GM18951 (cell line): ENCODE results near the gene NEMP1.
"Not testable (repeated sequence)": the region's sequence is repeated elsewhere in the genome, so short reads cannot be mapped to it uniquely, and the experiment has no call there.

ENCODE experiments used
- POLR2A ChIP-seq: IDR thresholded peaks from 4 replicates; pipeline ENCODE4 v1.6.1; 2011; ENCODE audit warnings: mild to moderate bottlenecking; ENCODE audit not compliant: insufficient read length, insufficient read depth; ENCODE audit errors: extremely low read depth
- in situ Hi-C: fragments of 300-500 bp; cut with MboI; formaldehyde crosslinking; loops from one replicate; pipeline ENCODE4 v1.12.0; 2022; ENCODE audit warnings: low sequenced_read_pairs, mixed read lengths, inconsistent platforms; ENCODE audit not compliant: unreplicated experiment

NEMP1 gene

DNA sequence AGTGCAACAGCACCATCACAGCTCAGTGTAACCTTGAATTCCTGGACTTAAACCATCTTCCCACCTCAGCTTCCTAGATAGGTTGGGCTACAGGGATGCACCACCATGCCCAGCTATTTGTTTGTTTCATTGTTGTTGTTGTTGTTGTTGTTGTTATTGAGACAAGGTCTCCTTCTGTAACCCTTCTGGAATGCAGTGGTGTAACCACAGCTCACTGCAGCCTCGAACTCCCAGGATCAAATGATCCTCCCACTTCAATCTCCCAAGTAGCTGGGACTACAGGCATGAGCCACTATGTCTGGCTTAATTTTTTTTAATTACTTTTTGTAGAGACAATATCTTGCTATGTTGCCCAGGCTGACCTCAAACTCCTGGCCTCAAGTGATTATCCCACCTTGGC lies 1.2 kb upstream of the NEMP1 start:
- no peak for TF ChIP-seq POLR2A
- in situ Hi-C loops = no loop called here

DNA sequence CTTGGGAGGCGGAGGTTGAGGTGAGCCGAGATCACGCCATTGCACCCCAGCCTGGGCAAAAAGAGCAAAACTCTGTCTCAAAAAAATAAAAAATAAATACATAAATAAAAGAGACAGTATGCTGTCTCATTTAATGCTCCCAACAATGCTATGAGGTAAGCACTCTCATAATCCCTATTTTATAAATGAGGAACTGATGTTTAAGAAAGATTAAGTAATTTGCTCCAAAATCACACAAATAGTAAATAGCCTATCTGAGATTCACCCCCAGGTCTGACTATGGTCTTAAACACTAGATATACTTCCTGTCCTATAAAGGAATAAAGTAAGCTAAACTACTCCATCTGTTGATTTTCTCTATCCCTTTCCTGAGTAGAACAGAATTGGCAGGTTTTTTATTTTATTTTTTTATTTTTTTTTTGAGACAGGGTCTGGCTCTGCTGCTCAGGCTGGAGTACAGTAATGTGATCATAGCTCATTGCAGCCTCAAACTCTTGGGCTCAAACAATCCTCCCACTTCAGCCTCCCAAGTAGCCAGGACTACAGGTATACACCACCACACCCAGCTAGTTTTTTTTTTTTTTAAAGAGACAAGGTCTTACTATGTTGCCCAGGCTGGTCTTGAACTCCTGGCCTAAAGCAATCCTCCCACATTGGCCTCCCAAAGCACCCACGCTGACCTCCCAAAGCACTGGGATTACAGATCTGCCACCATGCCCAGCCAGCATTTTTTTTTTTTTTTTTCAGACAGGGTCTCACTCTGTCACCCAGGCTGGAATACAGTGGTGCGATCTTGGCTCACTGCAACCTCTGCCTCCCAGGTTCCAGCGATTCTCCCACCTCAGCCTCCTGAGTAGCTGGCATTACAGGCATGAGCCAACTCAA lies 4.8 kb downstream of the NEMP1 start:
- in situ Hi-C loops = not testable (repeated sequence)

- no peak for TF ChIP-seq POLR2A
- in situ Hi-C loops = no loop called here
These were observed 5.9 kb downstream of the NEMP1 start for GRCh38 chr12:57072661-57073060.

DNA sequence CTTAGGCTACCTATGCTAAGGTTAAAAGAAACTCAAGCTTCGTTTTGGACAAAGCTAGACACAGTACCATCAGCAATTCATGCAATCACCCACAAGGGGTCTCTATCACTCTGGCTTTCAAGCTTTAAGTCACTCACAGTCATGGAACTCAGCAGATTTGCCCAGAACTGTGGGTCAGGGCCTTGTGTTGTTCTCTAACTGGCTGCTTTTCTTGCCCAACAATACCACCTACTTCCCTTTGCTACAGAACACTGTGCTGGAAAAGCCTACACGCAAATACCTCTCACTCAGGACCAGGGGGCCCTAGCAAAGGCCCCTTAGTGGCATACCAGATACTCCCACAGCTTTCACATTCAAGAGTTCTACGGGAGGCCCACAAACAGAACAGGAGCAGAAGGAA lies 9.1 kb downstream of the NEMP1 start:
- in situ Hi-C loops = no loop called here
- no peak for TF ChIP-seq POLR2A

- in situ Hi-C loops = no loop called here
- TF ChIP-seq POLR2A = no peak
These were observed 12.3 kb downstream of the NEMP1 start for GRCh38 chr12:57066245-57066644.

DNA sequence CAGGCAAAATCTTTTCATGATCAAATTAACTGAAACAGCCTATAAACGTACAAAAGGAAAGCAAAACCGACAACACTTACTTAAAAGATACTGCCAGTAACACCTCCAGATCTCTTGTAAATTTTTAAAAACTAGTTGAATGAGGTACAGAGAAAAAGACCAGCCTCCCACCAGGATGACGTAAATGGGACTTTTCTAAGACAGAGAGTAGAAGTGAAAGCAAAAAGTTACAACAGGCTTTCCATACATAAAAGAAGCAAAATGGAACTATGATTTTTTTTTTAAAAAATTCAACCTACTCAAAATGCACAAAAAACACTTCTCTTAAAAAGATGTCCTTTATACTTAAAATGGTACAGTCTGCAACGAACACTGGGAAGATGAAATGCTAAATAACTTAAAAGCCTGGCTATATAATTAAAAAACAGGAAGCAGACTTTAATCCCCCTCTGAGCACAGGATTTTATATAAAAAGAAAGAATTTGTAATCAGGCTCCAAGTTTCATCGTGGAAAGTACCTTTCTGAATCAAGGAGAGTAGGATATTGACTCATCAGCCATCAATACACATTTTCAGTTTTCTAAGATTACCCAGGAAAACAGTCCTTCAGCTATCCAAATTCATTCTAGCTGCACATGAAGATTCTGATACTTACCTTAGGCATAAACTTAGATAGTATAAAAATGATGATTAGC lies 14.5 kb downstream of the NEMP1 start:
- in situ Hi-C loops = no loop called here

GRCh38 chr12:57058454-57058853 lies 20.1 kb downstream of the NEMP1 start:
- in situ Hi-C loops = no loop called here
- TF ChIP-seq POLR2A = no peak

More for the DNA sequence above, 14.5 kb downstream of the NEMP1 start:
- no peak for TF ChIP-seq POLR2A

- TF ChIP-seq POLR2A = no peak
- in situ Hi-C loops = no loop called here
These were observed 21.4 kb downstream of the NEMP1 start for GRCh38 chr12:57057067-57057751.

- in situ Hi-C loops = no loop called here
- TF ChIP-seq POLR2A = no peak
These were observed 22.8 kb downstream of the NEMP1 start for GRCh38 chr12:57055824-57056223.

- in situ Hi-C loops = not testable (repeated sequence)
These were observed 24.7 kb downstream of the NEMP1 start for GRCh38 chr12:57053901-57054300.

- in situ Hi-C loops = not testable (repeated sequence)
These were observed 25.4 kb downstream of the NEMP1 start for GRCh38 chr12:57053146-57053545.

- in situ Hi-C loops = no loop called here
- TF ChIP-seq POLR2A = no peak
These were observed 27.6 kb downstream of the NEMP1 start for GRCh38 chr12:57051011-57051410.

DNA sequence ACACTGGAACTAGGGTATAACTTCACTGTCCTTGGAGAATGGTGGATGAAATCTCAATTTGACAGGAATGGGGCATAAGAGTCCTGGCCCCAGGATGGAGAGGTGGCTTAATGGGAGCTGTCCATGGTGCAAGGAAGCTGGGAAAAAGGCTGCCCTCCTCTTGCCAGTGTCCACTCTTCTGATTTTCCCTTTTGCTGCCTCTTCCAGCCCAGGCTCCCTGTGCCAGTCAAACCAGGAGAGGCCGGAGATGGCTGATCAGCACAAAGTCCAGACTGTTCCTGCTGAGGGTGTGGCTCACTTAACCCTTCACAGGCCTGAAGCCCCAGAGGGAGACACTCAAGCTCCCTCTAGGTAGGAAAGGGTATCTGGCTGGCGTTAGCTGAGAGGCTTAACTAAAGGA lies 28.7 kb downstream of the NEMP1 start, which contains the start of gene MYO1A:
Gene MYO1A (minus strand): TSS at position 240 of the 400 bp plus-strand sequence. CDS start 1,806 bp downstream, outside the sequence.
- in situ Hi-C loops = no loop called here
- TF ChIP-seq POLR2A = no peak

- TF ChIP-seq POLR2A = no peak
- in situ Hi-C loops = no loop called here
These were observed 29.5 kb downstream of the NEMP1 start for GRCh38 chr12:57049119-57049446.
